Transverse colon (tissue), 4 donors: ENCODE results near the gene BMPER. TPM values are rescaled to one million over a fixed set of nuclear protein-coding genes. Genes with fewer than 3 reads are reported as not detected.

ENCODE experiments used
- DNase-seq: peaks from one replicate; pipeline ENCODE4 v3.0.0-alpha.2; 2019
- H3K27ac ChIP-seq, 4 donors: fragments of 200-600 bp; sonication (generic); 2 replicates each; pipeline ENCODE4 v1.5.1; 2016 to 2018; ENCODE audit warnings: inconsistent platforms in 4 of 4
- H3K27me3 ChIP-seq: fragments of 200-600 bp; sonication (generic); 2 replicates; pipeline ENCODE4 v1.5.1; 2017; ENCODE audit warnings: inconsistent platforms
- H3K36me3 ChIP-seq, 4 donors: fragments of 200-600 bp; sonication (generic); 2 replicates each; pipeline ENCODE4 v1.5.1; 2017 to 2019; ENCODE audit warnings: inconsistent platforms in 4 of 4
- H3K4me1 ChIP-seq, 4 donors: fragments of 200-600 bp; sonication (generic); 2 replicates each; pipeline ENCODE4 v1.5.1; 2017 to 2020; ENCODE audit warnings: inconsistent platforms in 4 of 4
- H3K4me3 ChIP-seq, 4 donors: fragments of 200-600 bp; sonication (generic); 1 replicate in 1 of 4; 2 replicates in 3 of 4; pipeline versions ENCODE4 v1.5.1 to v1.6.1; 2017 to 2019; ENCODE audit warnings: inconsistent platforms in 4 of 4
- H3K9me3 ChIP-seq, 2 donors: fragments of 200-600 bp; sonication (generic); 2 replicates each; pipeline ENCODE4 v1.5.1; 2017 to 2019; ENCODE audit warnings: inconsistent platforms in 2 of 2
- EP300 ChIP-seq: sonication (generic); formaldehyde crosslinking; IDR thresholded peaks from one replicate; pipeline ENCODE4 v1.6.1; 2017; ENCODE audit warnings: antibody characterized with exemption, low read depth
- POLR2A ChIP-seq: fragments of 450-650 bp; IDR thresholded peaks from one replicate; pipeline ENCODE4 v1.6.1; 2016; ENCODE audit warnings: antibody characterized with exemption, mild to moderate bottlenecking, moderate library complexity
- POLR2AphosphoS5 ChIP-seq, 3 donors: sonication (generic); formaldehyde crosslinking; IDR thresholded peaks; one replicate each; pipeline ENCODE4 v1.6.1; 2016; ENCODE audit warnings: antibody characterized with exemption in 3 of 3
- WGBS, 2 donors: methylation state at CpG; one replicate each; pipeline ENCODE4 v1.1.5; 2018; ENCODE audit warnings: low coverage in 1 of 2; 5-methylcytosine and 5-hydroxymethylcytosine counted together
- in situ Hi-C, 4 donors: fragments of 200-750 bp; cut with MboI; loops; one replicate each; pipeline versions ENCODE4 v1.15.0 to v1.15.1; 2017; ENCODE audit warnings: low sequenced_read_pairs in 3 of 4, low pct_ligation_motif_present in 1 of 4, low pct_unique_long_range_greater_than_20kb in 1 of 4
- intact Hi-C: fragments of 100-400 bp; cut with DNase I; formaldehyde crosslinking; loops from one replicate; pipeline ENCODE4 v1.15.1; 2023; ENCODE audit warnings: low total_unique reads
- total RNA-seq, 4 donors: library from RNA; depleted of rRNA; stranded (reverse); fragments of >200 nt; gene quantifications; one replicate each; pipeline ENCODE4 v1.1.0, GENCODE V29; 2016
- TF ChIP-seq, protein P1 (sequence below), 5 experiments: fragments of 200-600 bp in 3 of 5; fragments of 450-650 bp in 2 of 5; sonication (generic) in 3 of 5; IDR thresholded peaks; 1 replicate in 2 of 5; 2 replicates in 3 of 5; pipeline ENCODE4 v1.5.1; 2016 to 2017; ENCODE audit warnings: antibody characterized with exemption in 5 of 5, inconsistent platforms in 3 of 5, mild to moderate bottlenecking in 2 of 5, moderate library complexity in 1 of 5

The BMPER gene
- total RNA-seq, result 1 to 10 TPM in 3 of 4 donors, under 1 TPM in 1; 1.00 to 2.5 (median 1.8) TPM

DNA sequence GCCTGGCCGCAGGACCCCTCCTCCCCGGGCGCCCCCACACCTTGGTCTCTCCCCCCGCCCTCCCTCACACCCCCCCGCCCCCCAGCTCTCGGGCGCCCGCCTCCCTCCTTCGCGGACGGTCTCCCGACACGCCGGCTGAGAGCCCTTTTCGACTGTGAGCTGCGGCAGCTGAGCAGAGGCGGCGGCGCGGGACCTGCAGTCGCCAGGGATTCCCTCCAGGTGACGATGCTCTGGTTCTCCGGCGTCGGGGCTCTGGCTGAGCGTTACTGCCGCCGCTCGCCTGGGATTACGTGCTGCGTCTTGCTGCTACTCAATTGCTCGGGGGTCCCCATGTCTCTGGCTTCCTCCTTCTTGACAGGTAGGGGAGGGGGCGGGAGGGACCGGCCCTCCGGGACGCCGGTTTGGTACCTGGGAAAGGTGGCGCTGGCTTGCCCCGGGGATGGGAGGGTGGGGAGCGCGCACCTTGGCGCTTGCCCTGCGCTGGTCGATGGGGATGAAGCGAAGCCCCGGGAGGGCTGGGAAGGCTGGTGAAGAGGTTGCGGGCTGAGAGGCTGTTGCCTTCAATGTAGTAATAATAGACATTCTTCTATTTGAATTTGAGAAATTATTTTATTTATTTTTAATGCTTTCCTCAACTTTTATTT is at the start of gene BMPER:
TSS of gene BMPER (plus strand) at position 151 of the 644 bp plus-strand sequence. CDS start at position 226, 75 bp downstream.
- peaks cover 66% of the 10 kb centered on the region for H3K27me3 ChIP-seq
- WGBS, 2 donors, result 9% methylated on average over 26 of the region's 47 CpGs; no CpG with 5 or more reads in 1 of the 2 donors
- peaks cover 0 to 20% (median 9%) of the 10 kb centered on the region in 4 donors for H3K4me1 ChIP-seq
- DNase-seq, result peak; percentile 13
- no peaks in the 10 kb centered on the region for H3K36me3 ChIP-seq
- no peaks in the 10 kb centered on the region for H3K9me3 ChIP-seq
- H3K4me3 ChIP-seq, result peak within 1 kb of the TSS; percentile 35 to 59 (median 42)
- TF ChIP-seq POLR2AphosphoS5 (IDR thresholded peaks at IDR 0.05) (no peak), EP300 (no peak), POLR2A (no peak)
- TF ChIP-seq, protein P1, sequence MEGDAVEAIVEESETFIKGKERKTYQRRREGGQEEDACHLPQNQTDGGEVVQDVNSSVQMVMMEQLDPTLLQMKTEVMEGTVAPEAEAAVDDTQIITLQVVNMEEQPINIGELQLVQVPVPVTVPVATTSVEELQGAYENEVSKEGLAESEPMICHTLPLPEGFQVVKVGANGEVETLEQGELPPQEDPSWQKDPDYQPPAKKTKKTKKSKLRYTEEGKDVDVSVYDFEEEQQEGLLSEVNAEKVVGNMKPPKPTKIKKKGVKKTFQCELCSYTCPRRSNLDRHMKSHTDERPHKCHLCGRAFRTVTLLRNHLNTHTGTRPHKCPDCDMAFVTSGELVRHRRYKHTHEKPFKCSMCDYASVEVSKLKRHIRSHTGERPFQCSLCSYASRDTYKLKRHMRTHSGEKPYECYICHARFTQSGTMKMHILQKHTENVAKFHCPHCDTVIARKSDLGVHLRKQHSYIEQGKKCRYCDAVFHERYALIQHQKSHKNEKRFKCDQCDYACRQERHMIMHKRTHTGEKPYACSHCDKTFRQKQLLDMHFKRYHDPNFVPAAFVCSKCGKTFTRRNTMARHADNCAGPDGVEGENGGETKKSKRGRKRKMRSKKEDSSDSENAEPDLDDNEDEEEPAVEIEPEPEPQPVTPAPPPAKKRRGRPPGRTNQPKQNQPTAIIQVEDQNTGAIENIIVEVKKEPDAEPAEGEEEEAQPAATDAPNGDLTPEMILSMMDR (IDR thresholded peaks at IDR 0.05), result no peak
- in situ Hi-C loops, result no loop called here
- intact Hi-C loops, result no loop called here
- peak within 1 kb of the TSS; percentile 63 to 73 (median 70) for H3K27ac ChIP-seq

DNA sequence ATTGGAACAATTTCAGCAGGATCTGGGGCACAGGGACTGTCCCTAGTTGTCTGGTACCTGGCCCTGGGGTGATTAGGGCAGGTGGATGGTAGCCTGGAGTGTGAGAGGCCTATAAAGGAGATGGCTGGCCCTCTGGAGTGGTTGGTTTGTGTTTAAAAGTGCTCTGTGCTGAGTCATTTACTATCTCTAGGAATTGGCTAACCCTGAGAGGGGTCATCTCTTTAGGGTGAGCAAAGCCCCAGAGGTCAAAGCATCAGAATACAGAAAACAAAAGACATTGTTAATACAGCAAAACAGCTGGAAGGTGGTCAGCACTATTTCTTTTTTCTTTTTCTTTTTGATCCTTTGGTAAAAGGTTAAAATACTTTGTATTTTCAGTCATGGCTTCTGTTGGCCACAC is 43.4 kb upstream of the BMPER start:
- H3K9me3 ChIP-seq, result no peaks in the 10 kb centered on the region
- H3K36me3 ChIP-seq, result no peaks in the 10 kb centered on the region
- H3K4me1 ChIP-seq, result no peaks in the 10 kb centered on the region
- no peak overlapping the region for H3K27ac ChIP-seq
- DNase-seq, result no peak
- intact Hi-C loops, result no loop called here
- TF ChIP-seq, protein P1 (IDR thresholded peaks at IDR 0.05), result no peak
- TF ChIP-seq POLR2AphosphoS5 (IDR thresholded peaks at IDR 0.05) (no peak), POLR2A (no peak), EP300 (no peak)
- H3K27me3 ChIP-seq, result no peaks in the 10 kb centered on the region
- in situ Hi-C loops, result no loop called here
- H3K4me3 ChIP-seq, result no peak overlapping the region

DNA sequence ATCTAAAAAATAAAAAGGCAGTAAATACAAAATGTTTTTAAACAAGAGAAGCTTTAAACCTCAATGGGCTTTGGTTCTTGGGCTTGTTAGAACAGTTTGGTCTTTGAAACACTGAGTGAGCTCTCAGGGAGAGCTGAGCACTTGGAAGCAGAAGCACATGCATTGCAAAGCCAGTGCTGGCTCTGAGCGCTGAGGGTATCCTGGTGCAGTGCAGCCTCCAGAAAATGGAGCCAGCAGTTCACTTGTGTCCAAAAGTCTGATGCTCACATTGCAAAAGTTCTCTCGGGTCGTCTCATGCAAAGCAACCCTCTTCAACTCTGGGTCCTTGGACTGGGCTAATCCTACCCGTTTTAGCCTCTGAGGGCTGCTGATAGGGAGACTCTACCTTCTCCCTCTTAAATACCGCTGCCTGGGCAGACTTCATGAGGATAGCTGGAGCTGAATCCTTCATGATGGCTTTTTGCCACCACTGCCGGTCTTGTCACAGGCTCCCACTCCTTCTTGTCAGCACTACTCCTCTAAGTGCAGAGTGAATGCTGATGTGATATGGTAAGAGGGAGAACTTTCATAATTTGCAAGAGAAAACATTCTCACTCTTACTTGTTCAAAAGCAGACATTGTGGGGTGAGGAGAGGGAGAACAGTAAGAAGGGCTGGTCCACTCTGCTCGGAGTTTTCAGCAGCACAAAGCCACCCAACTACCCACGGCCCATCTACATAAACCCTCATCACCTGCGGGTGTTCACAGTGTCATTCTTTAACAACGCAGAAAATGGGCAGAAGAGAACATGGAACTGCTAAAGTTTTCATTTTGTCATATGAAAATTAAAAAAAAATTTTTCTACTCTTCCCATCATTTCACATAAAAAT is 42.2 kb upstream of the BMPER start:
- Histone ChIP-seq H3K4me1 (no peaks in the 10 kb centered on the region), H3K27ac (no peak overlapping the region), H3K36me3 (no peaks in the 10 kb centered on the region), H3K9me3 (no peaks in the 10 kb centered on the region), H3K27me3 (no peaks in the 10 kb centered on the region), H3K4me3 (no peak overlapping the region)
- WGBS, 2 donors, result 76 to 83% methylated on average over 6 to 10 of the region's 10 CpGs
- in situ Hi-C loops (no loop called here), intact Hi-C loops (no loop called here)
- no peak for DNase-seq
- TF ChIP-seq, protein P1 (IDR thresholded peaks at IDR 0.05), result no peak
- no peak for TF ChIP-seq POLR2A
- TF ChIP-seq EP300, result no peak
- TF ChIP-seq POLR2AphosphoS5 (IDR thresholded peaks at IDR 0.05), result no peak

DNA sequence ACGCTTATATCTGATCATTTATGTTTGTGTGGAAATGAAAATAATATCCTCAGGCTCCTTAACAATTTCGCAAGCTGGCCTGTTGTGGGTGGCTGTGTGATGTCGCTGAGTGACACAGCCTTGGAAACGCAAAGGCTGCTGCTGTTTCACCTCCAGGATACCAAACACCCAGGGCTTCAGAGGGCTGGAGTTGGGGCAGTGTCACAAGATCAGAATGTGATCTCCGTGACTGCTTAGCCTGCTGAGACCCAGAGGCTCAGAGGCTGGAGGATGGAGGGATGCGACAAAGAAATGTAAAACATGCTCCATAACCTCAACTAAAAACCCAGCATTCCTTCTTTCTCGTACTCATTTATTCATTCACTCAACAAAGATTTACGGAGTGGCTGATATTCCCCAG is 37.2 kb upstream of the BMPER start:
- no peak overlapping the region for H3K4me3 ChIP-seq
- H3K4me1 ChIP-seq, result no peaks in the 10 kb centered on the region
- no peaks in the 10 kb centered on the region for H3K27me3 ChIP-seq
- no peak overlapping the region for H3K27ac ChIP-seq
- TF ChIP-seq EP300, result no peak
- no peak for TF ChIP-seq POLR2AphosphoS5 (IDR thresholded peaks at IDR 0.05)
- TF ChIP-seq POLR2A, result no peak
- TF ChIP-seq, protein P1 (IDR thresholded peaks at IDR 0.05), result no peak
- no peaks in the 10 kb centered on the region for H3K9me3 ChIP-seq
- no peak for DNase-seq
- in situ Hi-C loops, result no loop called here
- 81 to 86% methylated on average over 8 of the region's 8 CpGs for whole genome bisulfite sequencing, 2 donors
- intact Hi-C loops, result no loop called here
- no peaks in the 10 kb centered on the region for H3K36me3 ChIP-seq
